Kidney capillary endothelial cell (primary cell): ENCODE measurements around the gene CXXC1.
A peak's percentile ranks its signal among the peaks of the same experiment; 100 is the strongest.
"Not testable (repeated sequence)": the region's sequence is repeated elsewhere in the genome, so short reads cannot be mapped to it uniquely, and the experiment has no call there.

Experiments used
- DNase-seq: peaks from one replicate; pipeline ENCODE4 v3.0.0-alpha.2; 2018; ENCODE audit warnings: low spot score

Gene CXXC1

GRCh38 chr18:50287441-50288347 is at the start of gene CXXC1:
TSS of gene CXXC1 (minus strand) at chr18:50287692. CDS start at chr18:50287589, 103 bp downstream.
- DNase-seq: peak; percentile 99

GRCh38 chr18:50334546-50335152 is 47.2 kb upstream of the CXXC1 start:
- no peak for DNase-seq

- DNase-seq: no peak
These were observed 44.2 kb upstream of the CXXC1 start for GRCh38 chr18:50331691-50332090.

- DNase-seq: no peak
These were observed 42.7 kb upstream of the CXXC1 start for GRCh38 chr18:50330176-50330575.

GRCh38 chr18:50327983-50328382 is 40.5 kb upstream of the CXXC1 start:
- DNase-seq: no peak

GRCh38 chr18:50320719-50321118 is 33.2 kb upstream of the CXXC1 start:
- DNase-seq: no peak

- DNase-seq: no peak
These were observed 27.8 kb upstream of the CXXC1 start for GRCh38 chr18:50315100-50315871.

- DNase-seq: no peak
These were observed 26.5 kb upstream of the CXXC1 start for GRCh38 chr18:50313873-50314460.

GRCh38 chr18:50313031-50313607 is 25.6 kb upstream of the CXXC1 start:
- DNase-seq: no peak

- DNase-seq: no peak
These were observed 25.0 kb upstream of the CXXC1 start for GRCh38 chr18:50312296-50313030.

- DNase-seq: no peak
These were observed 24.2 kb upstream of the CXXC1 start for GRCh38 chr18:50311650-50312049.

GRCh38 chr18:50310080-50310479 is 22.6 kb upstream of the CXXC1 start:
- no peak for DNase-seq

- DNase-seq: not testable (repeated sequence)
These were observed 21.4 kb upstream of the CXXC1 start for GRCh38 chr18:50308851-50309250.

GRCh38 chr18:50307738-50308470 is 20.4 kb upstream of the CXXC1 start:
- DNase-seq: peak; percentile 71

- DNase-seq: no peak
These were observed 19.9 kb upstream of the CXXC1 start for GRCh38 chr18:50307400-50307737.

GRCh38 chr18:50306944-50307343 is 19.5 kb upstream of the CXXC1 start:
- no peak for DNase-seq

- DNase-seq: no peak
These were observed 13.6 kb upstream of the CXXC1 start for GRCh38 chr18:50301074-50301473.

GRCh38 chr18:50299626-50300388 is 12.3 kb upstream of the CXXC1 start:
- DNase-seq: no peak

- DNase-seq: no peak
These were observed 11.2 kb upstream of the CXXC1 start for GRCh38 chr18:50298443-50299284.
